Cortex of kidney (tissue), 1 donor: Measurements from ENCODE around the gene PRKAG2.

Experiments
- DNase-seq: peaks from one replicate; lab custom pipeline; 2025; lab: John Stamatoyannopoulos, UW

Gene PRKAG2

GRCh38 chr7:151678227-151678604, 198.7 kb downstream of the PRKAG2 start:
- no peak for DNase-seq

DNA sequence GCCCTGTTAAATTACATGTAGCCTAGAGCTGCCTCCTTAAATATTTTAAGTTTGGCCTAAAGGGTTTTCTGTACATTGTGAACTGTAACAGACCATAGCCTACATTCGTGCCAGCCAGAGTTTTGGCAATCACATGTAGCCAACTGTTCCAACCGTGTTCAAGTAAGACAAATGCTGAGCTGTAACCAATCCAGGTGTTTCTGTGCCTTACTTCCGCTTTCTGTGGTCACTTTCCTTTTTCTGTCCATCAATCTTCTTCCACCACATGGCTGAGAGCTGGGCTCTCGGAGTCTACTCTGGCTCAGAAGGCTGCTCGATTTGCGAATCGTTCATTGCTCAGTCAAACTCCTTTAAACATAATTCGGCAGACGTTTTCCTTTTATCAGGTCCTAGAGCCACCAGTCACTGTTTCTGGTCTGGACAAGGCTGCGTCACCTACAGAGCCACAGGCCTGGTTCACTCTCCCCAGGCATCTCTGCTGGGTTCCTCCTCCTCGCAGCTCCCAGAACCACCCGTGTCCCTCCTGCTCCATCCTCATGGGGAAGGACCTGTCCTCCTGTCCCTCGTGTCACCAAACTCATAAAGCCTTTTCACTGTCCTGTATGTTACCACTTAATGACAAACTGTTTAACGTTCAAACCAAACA, 199.2 kb downstream of the PRKAG2 start:
- no peak for DNase-seq

DNA sequence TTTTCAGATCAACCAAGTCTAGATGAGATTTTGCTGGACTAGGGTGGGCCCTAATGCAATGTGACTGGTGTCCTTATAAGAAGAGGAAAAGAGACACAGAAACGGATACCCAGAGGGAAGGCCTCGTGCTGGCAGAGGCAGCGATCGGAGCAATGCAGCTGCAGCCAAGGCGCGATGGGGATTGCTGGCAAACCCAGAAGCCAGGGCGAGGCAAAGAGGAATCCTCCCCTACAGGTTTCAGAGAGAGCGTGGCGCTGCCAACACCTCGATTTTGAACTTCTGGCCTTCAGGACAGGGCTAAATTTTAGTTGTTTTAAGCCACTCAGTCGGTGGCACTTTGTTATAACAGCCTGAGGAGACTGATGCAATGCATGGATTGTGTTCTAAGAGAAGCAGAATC, 200.2 kb downstream of the PRKAG2 start:
- DNase-seq, result no peak

- no peak for DNase-seq
Measured at GRCh38 chr7:151675196-151675920, 201.6 kb downstream of the PRKAG2 start.

GRCh38 chr7:151674161-151674920, 202.6 kb downstream of the PRKAG2 start:
- no peak for DNase-seq

DNA sequence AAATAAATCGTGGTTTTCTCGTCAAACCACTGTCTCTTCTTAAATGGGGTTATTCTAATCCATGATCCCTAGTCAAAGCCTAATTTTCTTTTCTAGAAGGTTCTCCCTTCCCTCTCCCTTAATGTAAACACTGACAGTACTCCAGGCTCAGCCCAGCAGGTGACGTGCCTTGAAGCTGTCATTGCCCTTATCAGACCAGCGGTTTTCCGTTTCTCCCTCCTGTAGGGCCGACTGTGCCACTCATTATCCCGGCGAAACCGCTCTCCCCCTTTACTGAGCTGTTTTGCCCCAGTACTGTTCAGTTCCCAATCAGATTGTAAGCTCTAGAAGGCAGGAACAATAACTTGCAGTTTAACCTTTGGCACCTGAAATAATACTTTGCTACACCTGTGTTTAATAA, 203.7 kb downstream of the PRKAG2 start:
- DNase-seq, result no peak

- DNase-seq, result no peak
Measured at GRCh38 chr7:151672716-151673115, 204.2 kb downstream of the PRKAG2 start.

GRCh38 chr7:151671514-151671913, 205.4 kb downstream of the PRKAG2 start:
- DNase-seq, result no peak

DNA sequence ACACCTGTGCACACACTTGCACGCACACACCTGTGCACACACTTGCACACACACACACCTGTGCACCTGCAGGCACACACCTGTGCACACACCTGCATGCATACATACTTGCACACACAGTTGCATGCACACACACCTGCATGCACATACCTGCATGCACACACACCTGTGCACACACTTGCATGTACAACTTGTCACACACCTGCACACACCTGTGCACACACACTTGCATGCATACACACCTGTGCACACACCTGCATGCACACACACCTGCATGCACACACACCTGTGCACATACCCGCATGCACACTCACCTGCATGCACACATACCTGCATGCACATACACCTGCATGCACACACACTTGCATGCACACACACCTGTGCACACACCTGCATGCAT, 207.2 kb downstream of the PRKAG2 start:
- no peak for DNase-seq

DNA sequence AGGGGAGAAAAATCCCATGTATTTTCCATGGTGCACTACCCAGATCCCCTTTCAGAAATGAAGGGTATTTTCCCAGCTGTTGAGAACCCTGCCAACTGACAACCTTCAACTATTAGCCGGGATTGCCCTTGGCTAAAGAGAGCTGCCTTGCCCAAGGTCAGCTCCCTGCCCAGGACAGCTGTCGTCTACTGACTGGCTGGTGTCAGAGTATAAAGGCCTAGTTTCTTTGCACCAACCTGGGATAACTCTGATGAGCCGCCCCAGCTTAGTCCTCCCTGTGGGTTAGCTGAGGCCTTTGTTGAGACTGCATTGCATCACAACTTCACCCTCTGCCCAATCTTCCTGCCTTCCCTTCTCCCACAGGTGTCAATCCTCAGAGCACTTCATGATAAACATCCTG, 210.0 kb downstream of the PRKAG2 start:
- no peak for DNase-seq

GRCh38 chr7:151665368-151665767, 211.5 kb downstream of the PRKAG2 start:
- DNase-seq, result no peak

GRCh38 chr7:151664268-151664667, 212.6 kb downstream of the PRKAG2 start:
- no peak for DNase-seq

DNA sequence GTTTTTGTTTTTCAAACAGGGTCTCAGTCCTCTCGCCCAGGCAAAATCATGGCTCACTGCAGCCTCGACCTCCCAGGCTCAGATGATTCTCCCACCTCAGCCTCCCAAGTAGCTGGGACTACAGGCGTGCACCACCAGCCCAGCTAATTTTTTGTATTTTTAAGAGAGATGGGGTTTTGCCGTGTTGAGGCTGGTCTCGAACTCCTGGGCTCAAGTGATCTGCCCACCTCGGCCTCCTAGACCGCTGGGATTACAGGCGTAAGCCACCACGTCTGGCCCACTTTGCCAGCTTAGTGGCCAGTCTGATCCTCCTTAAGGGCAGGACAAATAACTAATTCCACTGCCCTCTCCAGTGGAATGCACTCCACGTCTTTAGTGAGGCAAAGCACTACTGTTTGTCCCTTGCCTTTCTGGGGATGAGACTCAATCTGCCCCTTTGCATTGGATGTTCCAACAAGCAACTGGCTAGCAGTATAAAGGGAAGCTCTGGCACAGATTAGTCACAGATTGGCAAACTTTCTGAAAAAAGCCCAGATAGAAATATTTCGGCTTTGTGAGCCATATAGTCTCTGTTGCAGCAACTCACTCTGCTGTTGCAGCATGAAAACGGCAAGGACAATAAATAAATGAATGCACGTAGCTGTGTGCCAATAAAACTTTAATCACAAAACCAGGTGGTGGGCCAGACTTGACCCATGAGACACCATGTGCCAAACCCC, 213.4 kb downstream of the PRKAG2 start:
- no peak for DNase-seq

DNA sequence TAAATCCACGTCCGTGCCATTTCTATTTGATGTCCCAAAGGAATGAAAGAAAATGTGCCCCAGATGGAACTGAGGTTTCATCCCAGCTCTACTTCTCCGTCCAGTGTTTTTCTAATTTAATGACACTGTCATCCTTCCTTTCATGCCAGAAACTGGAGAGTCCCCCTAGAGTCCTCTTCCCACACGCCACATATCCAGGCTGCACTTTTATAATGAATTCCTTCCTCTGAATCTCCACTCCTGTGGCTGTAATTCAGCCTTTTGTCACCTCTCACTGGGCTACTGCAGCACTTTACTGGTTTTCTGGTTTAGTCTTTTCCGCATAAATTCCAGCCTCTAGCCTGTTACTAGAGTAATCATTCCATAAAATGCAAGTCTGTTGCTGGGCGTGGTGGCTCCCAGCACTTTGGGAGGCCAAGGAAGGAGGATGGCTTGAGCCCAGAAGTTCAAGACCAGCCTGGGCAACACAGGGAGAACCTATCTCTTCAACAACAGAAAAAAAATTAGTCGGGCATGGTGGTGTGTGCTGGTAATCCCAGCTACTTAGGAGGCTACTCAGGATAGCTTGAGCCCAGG, 214.6 kb downstream of the PRKAG2 start:
- no peak for DNase-seq

- no peak for DNase-seq
Measured at GRCh38 chr7:151661587-151661986, 215.3 kb downstream of the PRKAG2 start.

DNA sequence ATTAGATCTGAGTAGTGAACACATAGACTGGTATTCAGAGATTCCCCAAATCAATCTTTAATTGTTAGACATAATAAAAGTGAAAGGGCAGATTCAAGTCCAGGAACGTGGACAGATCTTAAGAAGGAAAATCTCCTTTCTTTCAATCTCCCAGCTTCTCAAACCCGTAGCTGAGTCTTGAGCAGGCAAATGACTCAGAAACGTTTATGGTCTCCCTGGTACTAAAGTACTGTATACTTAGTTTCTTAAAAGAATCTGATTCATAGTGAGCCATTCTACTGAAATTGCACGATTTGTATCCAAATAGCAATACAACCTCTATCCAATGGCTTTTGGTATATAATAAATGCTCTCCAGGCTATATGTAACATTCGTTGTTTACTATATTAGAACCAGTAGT, 216.8 kb downstream of the PRKAG2 start:
- no peak for DNase-seq

DNA sequence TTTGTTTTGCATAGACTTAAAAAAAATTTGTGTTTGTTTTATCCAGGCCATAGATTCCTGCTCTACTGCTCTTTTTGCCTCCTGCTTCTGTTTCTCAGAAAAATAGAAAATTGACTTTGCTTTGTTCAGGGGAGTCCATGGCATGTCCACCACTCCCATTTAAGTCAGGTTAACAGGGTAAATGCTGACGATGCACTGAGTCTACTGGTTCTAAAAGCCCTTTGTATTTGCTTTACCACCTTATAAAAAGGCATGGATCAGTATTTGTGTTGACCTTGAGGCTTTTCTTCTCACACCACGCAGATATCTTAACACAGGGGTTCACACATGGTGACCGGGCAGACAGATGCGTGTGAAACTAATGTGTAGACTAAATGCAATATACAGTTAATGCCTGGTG, 217.7 kb downstream of the PRKAG2 start:
- DNase-seq, result no peak

DNA sequence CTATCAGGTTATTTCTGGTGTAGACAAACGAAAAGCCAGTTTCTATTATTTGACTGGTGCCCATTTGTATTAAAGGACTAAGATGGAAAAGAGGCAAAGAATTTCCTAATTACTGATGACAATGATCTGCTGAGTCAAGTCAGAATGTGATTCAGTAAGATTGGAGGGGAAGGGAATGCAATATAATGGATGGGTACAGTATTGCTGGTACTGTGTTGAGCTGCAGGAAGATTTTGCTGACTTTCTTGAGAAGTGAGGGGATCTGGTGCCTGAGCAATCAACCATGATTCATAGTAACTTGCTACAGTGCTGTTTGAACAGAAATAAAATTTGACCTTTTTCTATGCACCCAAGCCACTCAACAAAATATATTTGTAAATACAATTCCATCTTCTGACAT, 218.1 kb downstream of the PRKAG2 start:
- no peak for DNase-seq

GRCh38 chr7:151657173-151657572, 219.7 kb downstream of the PRKAG2 start:
- DNase-seq, result no peak

GRCh38 chr7:151655555-151655954, 221.4 kb downstream of the PRKAG2 start:
- DNase-seq, result no peak

GRCh38 chr7:151652111-151652510, 224.8 kb downstream of the PRKAG2 start:
- no peak for DNase-seq

DNA sequence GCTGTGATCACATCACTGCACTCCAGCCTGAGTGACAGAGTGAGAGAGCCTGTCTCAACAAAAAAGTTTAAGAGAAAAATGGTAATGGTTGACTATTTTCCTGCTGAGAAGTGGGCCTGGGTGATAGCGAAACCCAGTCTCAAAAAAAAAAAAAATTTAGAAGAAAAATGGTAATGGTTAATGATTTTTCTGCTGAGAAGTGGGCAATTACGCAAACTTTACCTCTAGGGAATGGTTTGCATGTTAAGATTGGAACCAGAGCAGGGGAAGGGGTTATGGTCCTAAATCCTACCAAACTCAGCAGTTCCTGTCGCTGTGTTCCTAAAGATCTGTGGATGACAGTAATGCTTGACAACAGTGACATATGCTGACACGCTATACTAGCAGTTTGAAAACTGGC, 226.8 kb downstream of the PRKAG2 start:
- DNase-seq, result no peak
